Trophoblast cell (in vitro differentiated cells and primary cell): ENCODE measurements around the gene SLC16A13.

ENCODE experiments used
- DNase-seq, 2 donors: peaks; one replicate each; pipeline ENCODE4 v3.0.0-alpha.2; 2016
- H2AFZ ChIP-seq: 2 replicates; pipeline ENCODE4 v1.6.1; 2013; ENCODE audit warnings: low read length, moderate library complexity, mild to moderate bottlenecking; ENCODE audit not compliant: insufficient read depth, poor library complexity
- H2AK5ac ChIP-seq: 2 replicates; pipeline ENCODE4 v1.6.1; 2013; ENCODE audit warnings: mild to moderate bottlenecking, low read length
- H2BK120ac ChIP-seq: 2 replicates; pipeline ENCODE4 v1.6.1; 2013; ENCODE audit warnings: low read length, mild to moderate bottlenecking, moderate library complexity; ENCODE audit not compliant: insufficient read depth, poor library complexity
- H2BK12ac ChIP-seq: 2 replicates; pipeline ENCODE4 v1.6.1; 2013; ENCODE audit warnings: mild to moderate bottlenecking, low read length, moderate library complexity
- H2BK5ac ChIP-seq: 2 replicates; pipeline ENCODE4 v1.6.1; 2013; ENCODE audit warnings: low read length, low read depth, moderate library complexity, mild to moderate bottlenecking; ENCODE audit not compliant: poor library complexity
- H3K14ac ChIP-seq: 2 replicates; pipeline ENCODE4 v1.6.1; 2013; ENCODE audit warnings: mild to moderate bottlenecking, low read length
- H3K18ac ChIP-seq: 2 replicates; pipeline ENCODE4 v1.6.1; 2013; ENCODE audit warnings: mild to moderate bottlenecking, low read length
- H3K23ac ChIP-seq: 2 replicates; pipeline ENCODE4 v1.6.1; 2013; ENCODE audit warnings: low read length
- H3K27ac ChIP-seq: 2 replicates; pipeline ENCODE4 v1.5.1; 2013; ENCODE audit warnings: low read depth, mild to moderate bottlenecking, inconsistent platforms, low read length, moderate library complexity
- H3K27me3 ChIP-seq: 2 replicates; pipeline ENCODE4 v1.6.1; 2013; ENCODE audit warnings: inconsistent platforms, mild to moderate bottlenecking, low read length, moderate library complexity; ENCODE audit not compliant: insufficient read depth
- H3K36me3 ChIP-seq, 2 experiments: 1 replicate in 1 of 2; 2 replicates in 1 of 2; pipeline ENCODE4 v1.6.1; 2013; ENCODE audit warnings: low read length in 2 of 2, mild to moderate bottlenecking in 2 of 2, moderate library complexity in 1 of 2; ENCODE audit not compliant: insufficient read depth in 2 of 2, control insufficient read depth in 1 of 2
- H3K4ac ChIP-seq: 2 replicates; pipeline ENCODE4 v1.6.1; 2013; ENCODE audit warnings: low read depth, mild to moderate bottlenecking, low read length, moderate library complexity
- H3K4me1 ChIP-seq, 2 experiments: 1 replicate in 1 of 2; 2 replicates in 1 of 2; pipeline ENCODE4 v1.6.1; 2013; ENCODE audit warnings: low read length in 2 of 2, mild to moderate bottlenecking in 2 of 2, moderate library complexity in 1 of 2; ENCODE audit not compliant: insufficient read depth in 2 of 2, control insufficient read depth in 1 of 2
- H3K4me2 ChIP-seq: 2 replicates; pipeline ENCODE4 v1.6.1; 2013; ENCODE audit warnings: inconsistent platforms, mild to moderate bottlenecking, low read length, moderate library complexity
- H3K4me3 ChIP-seq: 2 replicates; pipeline ENCODE4 v1.5.1; 2013; ENCODE audit warnings: mild to moderate bottlenecking, low read depth, low read length, inconsistent platforms
- H3K79me1 ChIP-seq: one replicate; pipeline ENCODE4 v1.6.1; 2013; ENCODE audit warnings: low read length
- H3K79me2 ChIP-seq: 2 replicates; pipeline ENCODE4 v1.6.1; 2013; ENCODE audit warnings: low read length, mild to moderate bottlenecking; ENCODE audit not compliant: control insufficient read depth, insufficient read depth, poor library complexity
- H3K9ac ChIP-seq: 2 replicates; pipeline ENCODE4 v1.6.1; 2013; ENCODE audit warnings: mild to moderate bottlenecking, low read length
- H3K9me3 ChIP-seq: 2 replicates; pipeline ENCODE4 v1.6.1; 2013; ENCODE audit warnings: low read depth, mild to moderate bottlenecking, control low read depth, inconsistent platforms, low read length; ENCODE audit not compliant: insufficient read depth
- H4K12ac ChIP-seq: 2 replicates; pipeline ENCODE4 v1.6.1; 2013; ENCODE audit warnings: low read depth, mild to moderate bottlenecking, low read length, moderate library complexity
- H4K8ac ChIP-seq: 2 replicates; pipeline ENCODE4 v1.6.1; 2013; ENCODE audit warnings: low read depth, mild to moderate bottlenecking, low read length, moderate library complexity
- H4K91ac ChIP-seq: one replicate; pipeline ENCODE4 v1.6.1; 2013; ENCODE audit warnings: low read depth, mild to moderate bottlenecking, low read length, moderate library complexity
- WGBS: extraction: QIAGEN DNeasy Blood & Tissue Kit; methylation state at CpG from one replicate; pipeline ENCODE4 v1.1.7; 2013; ENCODE audit warnings: missing lambda C conversion rate; ENCODE audit not compliant: insufficient read length, insufficient coverage; ENCODE audit errors: extremely low coverage; 5-methylcytosine and 5-hydroxymethylcytosine counted together

SLC16A13 gene

DNA sequence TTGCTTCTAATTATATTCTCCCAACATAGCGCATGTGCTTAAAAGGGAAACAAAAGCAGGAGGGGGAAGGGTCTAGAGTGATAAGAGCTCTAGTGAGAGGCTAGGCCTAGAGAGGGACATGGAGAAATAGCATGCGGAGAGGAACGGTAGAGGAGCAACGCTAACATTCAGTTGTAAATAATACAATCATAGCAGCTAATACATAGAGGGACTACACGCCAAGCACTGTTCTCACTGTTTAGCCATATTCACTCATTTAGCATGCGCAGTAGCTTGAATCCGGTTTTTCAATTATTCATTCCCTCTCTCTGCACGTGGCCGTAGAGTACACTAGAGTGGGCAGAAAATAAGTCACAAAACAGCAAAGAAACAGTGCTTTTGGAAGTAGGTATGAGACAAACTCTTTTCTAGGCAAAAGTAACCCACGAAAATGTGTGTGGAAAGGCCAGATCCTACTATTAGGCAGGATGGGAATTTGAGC, 41.7 kb upstream of the SLC16A13 start:
- no CpG with 5 or more reads among the region's 10 CpGs for WGBS
- DNase-seq: no peak
- peaks cover 9% of the 10 kb centered on the region in 2 experiments for H3K4me1 ChIP-seq
- H3K27ac ChIP-seq: no peak overlapping the region
- H3K14ac ChIP-seq: no peak overlapping the region
- no peak overlapping the region for H3K23ac ChIP-seq
- no peaks in the 10 kb centered on the region for H3K9me3 ChIP-seq
- no peak overlapping the region for H3K18ac ChIP-seq
- H3K27me3 ChIP-seq: no peaks in the 10 kb centered on the region
- H4K91ac ChIP-seq: no peak overlapping the region
- H3K4me3 ChIP-seq: no peak overlapping the region
- H2BK12ac ChIP-seq: no peak overlapping the region
- no peak overlapping the region for H2BK120ac ChIP-seq
- no peak overlapping the region for H2AFZ ChIP-seq
- H3K9ac ChIP-seq: no peak overlapping the region
- H3K4ac ChIP-seq: no peak overlapping the region
- no peak overlapping the region for H3K4me2 ChIP-seq
- no peak overlapping the region for H2BK5ac ChIP-seq
- no peaks in the 10 kb centered on the region for H3K79me1 ChIP-seq
- H3K36me3 ChIP-seq: peaks cover 10 to 11% of the 10 kb centered on the region in 2 experiments
- H4K8ac ChIP-seq: no peak overlapping the region
- H4K12ac ChIP-seq: no peak overlapping the region
- H2AK5ac ChIP-seq: no peak overlapping the region
- no peaks in the 10 kb centered on the region for H3K79me2 ChIP-seq

DNA sequence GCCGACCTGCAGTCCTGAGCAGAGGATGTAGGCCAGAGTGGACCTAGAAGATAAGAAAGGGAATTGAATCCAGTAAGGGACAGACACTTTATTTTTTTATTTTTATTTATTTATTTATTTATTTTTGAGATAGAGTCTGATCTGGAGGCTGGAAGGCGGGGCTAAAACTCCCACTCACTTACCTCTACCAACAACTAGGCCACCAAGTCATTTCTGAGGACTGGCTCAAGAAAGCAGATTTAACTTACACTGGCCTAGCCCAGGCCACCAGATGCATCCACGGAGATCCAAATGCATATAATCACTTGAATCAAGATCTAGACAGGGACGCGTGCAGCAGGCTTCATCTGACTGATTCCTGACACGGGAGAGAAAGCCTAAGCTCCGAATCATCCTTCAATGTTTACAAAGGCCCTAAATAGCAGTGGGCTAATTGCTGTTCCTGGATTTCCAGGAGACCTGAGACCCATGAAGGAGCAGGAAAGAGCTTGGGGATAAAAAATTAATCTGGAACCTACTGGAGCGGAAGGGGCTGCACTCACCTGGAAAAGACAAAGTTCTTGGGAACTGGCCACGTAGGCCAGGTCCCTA, 41.1 kb upstream of the SLC16A13 start:
- H3K27me3 ChIP-seq: no peaks in the 10 kb centered on the region
- H2BK5ac ChIP-seq: no peak overlapping the region
- H4K91ac ChIP-seq: no peak overlapping the region
- H4K8ac ChIP-seq: no peak overlapping the region
- peaks cover 16 to 17% of the 10 kb centered on the region in 2 experiments for H3K36me3 ChIP-seq
- no peak overlapping the region for H2BK120ac ChIP-seq
- no peak overlapping the region for H2AFZ ChIP-seq
- H3K4me2 ChIP-seq: no peak overlapping the region
- no CpG with 5 or more reads among the region's 9 CpGs for WGBS
- no peak overlapping the region for H3K4ac ChIP-seq
- H3K9me3 ChIP-seq: no peaks in the 10 kb centered on the region
- H4K12ac ChIP-seq: no peak overlapping the region
- peaks cover 9% of the 10 kb centered on the region in 2 experiments for H3K4me1 ChIP-seq
- no peak for DNase-seq
- H2AK5ac ChIP-seq: no peak overlapping the region
- no peak overlapping the region for H2BK12ac ChIP-seq
- no peak overlapping the region for H3K27ac ChIP-seq
- no peak overlapping the region for H3K18ac ChIP-seq
- no peak overlapping the region for H3K23ac ChIP-seq
- H3K14ac ChIP-seq: no peak overlapping the region
- H3K79me2 ChIP-seq: no peaks in the 10 kb centered on the region
- no peak overlapping the region for H3K4me3 ChIP-seq
- no peaks in the 10 kb centered on the region for H3K79me1 ChIP-seq
- H3K9ac ChIP-seq: no peak overlapping the region

DNA sequence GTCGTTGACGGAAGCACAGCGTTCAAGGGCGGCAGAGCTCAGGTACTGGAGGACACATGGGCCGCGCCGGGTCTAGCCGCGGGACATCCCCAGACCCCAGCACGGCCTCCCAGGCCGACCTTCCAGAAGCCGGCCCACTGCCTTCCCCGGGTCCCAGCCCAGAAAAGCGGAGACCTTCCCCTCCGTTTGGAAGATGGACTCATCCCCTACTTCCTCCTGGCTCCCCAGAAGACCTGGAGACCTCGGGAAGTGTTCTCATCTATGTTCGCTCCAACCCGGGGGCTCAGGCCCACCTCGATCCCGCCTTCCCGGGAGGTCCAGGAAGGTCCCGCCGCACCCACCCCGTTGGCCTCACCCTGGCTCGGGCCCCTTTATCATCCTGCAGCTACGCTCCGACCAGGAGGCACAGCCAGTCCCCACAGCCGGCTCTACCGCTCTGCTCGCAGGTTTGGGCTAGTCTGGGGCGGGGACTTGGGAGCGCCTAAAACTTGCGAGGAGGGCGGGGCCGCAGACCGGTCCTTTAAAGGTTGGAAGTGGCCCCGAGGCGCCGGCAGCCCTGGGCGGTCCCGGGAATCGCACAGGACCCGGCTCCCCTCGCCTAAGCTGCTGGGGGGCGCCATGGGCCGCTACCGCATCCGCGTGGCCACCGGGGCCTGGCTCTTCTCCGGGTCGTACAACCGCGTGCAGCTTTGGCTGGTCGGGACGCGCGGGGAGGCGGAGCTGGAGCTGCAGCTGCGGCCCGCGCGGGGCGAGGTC, 40.1 kb upstream of the SLC16A13 start, which contains the start of gene ALOX12:
Gene ALOX12 (plus strand): TSS at position 550 of the 756 bp plus-strand sequence. CDS start 69 bp downstream, at position 619.
- H3K27ac ChIP-seq: no peak within 1 kb of the TSS
- peak in 1 of 2 donors; percentile 44 for DNase-seq
- H3K79me1 ChIP-seq: no peaks in the 10 kb centered on the region
- H3K36me3 ChIP-seq: peaks cover 22 to 23% of the 10 kb centered on the region in 2 experiments
- no peaks in the 10 kb centered on the region for H3K79me2 ChIP-seq
- no peak within 1 kb of the TSS for H3K14ac ChIP-seq
- H2AK5ac ChIP-seq: no peak within 1 kb of the TSS
- H4K8ac ChIP-seq: no peak within 1 kb of the TSS
- H3K4me3 ChIP-seq: peak within 1 kb of the TSS; percentile 32
- no peaks in the 10 kb centered on the region for H3K27me3 ChIP-seq
- H4K12ac ChIP-seq: no peak within 1 kb of the TSS
- H3K23ac ChIP-seq: no peak within 1 kb of the TSS
- H2BK120ac ChIP-seq: no peak within 1 kb of the TSS
- H4K91ac ChIP-seq: no peak within 1 kb of the TSS
- no peaks in the 10 kb centered on the region for H3K9me3 ChIP-seq
- peak within 1 kb of the TSS; percentile 24 for H2AFZ ChIP-seq
- H2BK5ac ChIP-seq: no peak within 1 kb of the TSS
- WGBS: no CpG with 5 or more reads among the region's 64 CpGs
- H3K18ac ChIP-seq: no peak within 1 kb of the TSS
- peaks cover 9% of the 10 kb centered on the region in 2 experiments for H3K4me1 ChIP-seq
- no peak within 1 kb of the TSS for H3K4ac ChIP-seq
- peak within 1 kb of the TSS; percentile 70 for H3K4me2 ChIP-seq
- H3K9ac ChIP-seq: no peak within 1 kb of the TSS
- H2BK12ac ChIP-seq: no peak within 1 kb of the TSS

DNA sequence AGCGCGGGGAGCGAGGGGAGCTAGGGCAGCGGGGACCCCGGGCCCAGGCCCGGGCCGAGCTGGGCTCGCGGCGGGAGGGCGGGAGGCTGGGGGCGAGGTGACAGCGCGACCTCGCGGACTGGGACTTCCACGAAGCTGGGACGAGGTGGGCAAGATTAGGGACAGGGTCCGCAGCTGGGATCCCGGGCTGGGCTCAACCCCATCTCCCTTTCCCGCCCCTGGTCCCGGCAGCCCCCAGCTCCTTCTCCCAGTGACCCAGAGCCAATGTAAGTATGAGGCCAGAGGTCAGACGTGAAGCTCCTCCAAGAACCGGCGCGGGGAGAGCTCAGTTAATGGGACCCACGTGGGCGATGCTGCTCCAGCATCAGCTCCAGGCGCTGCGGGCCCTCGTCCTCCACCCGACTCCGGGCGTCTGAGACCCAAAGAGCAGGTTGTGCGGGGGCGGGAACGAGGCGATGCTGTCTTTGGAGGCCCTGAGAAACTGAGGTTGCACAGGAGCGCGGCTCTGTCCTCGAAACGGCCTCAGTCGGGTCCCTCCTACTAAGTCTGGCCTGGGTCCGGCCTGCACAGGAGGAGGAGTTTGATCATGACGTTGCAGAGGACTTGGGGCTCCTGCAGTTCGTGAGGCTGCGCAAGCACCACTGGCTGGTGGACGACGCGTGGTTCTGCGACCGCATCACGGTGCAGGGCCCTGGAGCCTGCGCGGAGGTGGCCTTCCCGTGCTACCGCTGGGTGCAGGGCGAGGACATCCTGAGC, 39.4 kb upstream of the SLC16A13 start:
- DNase-seq: no peak
- Histone ChIP-seq H3K79me2 (no peaks in the 10 kb centered on the region), H3K4ac (no peak overlapping the region), H2BK12ac (no peak overlapping the region), H4K12ac (no peak overlapping the region), H3K9ac (no peak overlapping the region), H3K79me1 (no peaks in the 10 kb centered on the region), H4K91ac (no peak overlapping the region), H3K4me2 (peak overlapping the region; percentile 70), H3K4me3 (peak overlapping the region; percentile 32), H3K18ac (no peak overlapping the region), H4K8ac (no peak overlapping the region), H2BK120ac (no peak overlapping the region), H3K14ac (no peak overlapping the region), H3K4me1 (peaks cover 9% of the 10 kb centered on the region in 2 experiments), H3K9me3 (no peaks in the 10 kb centered on the region), H2BK5ac (no peak overlapping the region), H3K36me3 (peaks cover 27 to 28% of the 10 kb centered on the region in 2 experiments), H2AK5ac (no peak overlapping the region), H3K27me3 (no peaks in the 10 kb centered on the region), H2AFZ (no peak overlapping the region), H3K27ac (no peak overlapping the region), H3K23ac (no peak overlapping the region)
- WGBS: no CpG with 5 or more reads among the region's 58 CpGs
